ENCODE measurements around the gene TRAF3IP3.

GRCh38 chr1:209737118-209737505, 18.7 kb upstream of the TRAF3IP3 start:
- no peak for TF ChIP-seq RCOR2 (CRISPR knock-in tag; IDR thresholded peaks at IDR 0.05)
- TF ChIP-seq TCF12 (IDR thresholded peaks at IDR 0.05) = no peak
- no peak for TF ChIP-seq TCF12 (CRISPR knock-in tag; IDR thresholded peaks at IDR 0.05)
- TF ChIP-seq CTCF (CRISPR knock-in tag; IDR thresholded peaks at IDR 0.05) = no peak
- no peak for TF ChIP-seq ATAD3A (CRISPR knock-in tag; IDR thresholded peaks at IDR 0.05)
- TF ChIP-seq XBP1 (CRISPR knock-in tag; IDR thresholded peaks at IDR 0.05) = no peak
- no peak for TF ChIP-seq DMTF1 (CRISPR knock-in tag; IDR thresholded peaks at IDR 0.05)
- TF ChIP-seq, protein P1, sequence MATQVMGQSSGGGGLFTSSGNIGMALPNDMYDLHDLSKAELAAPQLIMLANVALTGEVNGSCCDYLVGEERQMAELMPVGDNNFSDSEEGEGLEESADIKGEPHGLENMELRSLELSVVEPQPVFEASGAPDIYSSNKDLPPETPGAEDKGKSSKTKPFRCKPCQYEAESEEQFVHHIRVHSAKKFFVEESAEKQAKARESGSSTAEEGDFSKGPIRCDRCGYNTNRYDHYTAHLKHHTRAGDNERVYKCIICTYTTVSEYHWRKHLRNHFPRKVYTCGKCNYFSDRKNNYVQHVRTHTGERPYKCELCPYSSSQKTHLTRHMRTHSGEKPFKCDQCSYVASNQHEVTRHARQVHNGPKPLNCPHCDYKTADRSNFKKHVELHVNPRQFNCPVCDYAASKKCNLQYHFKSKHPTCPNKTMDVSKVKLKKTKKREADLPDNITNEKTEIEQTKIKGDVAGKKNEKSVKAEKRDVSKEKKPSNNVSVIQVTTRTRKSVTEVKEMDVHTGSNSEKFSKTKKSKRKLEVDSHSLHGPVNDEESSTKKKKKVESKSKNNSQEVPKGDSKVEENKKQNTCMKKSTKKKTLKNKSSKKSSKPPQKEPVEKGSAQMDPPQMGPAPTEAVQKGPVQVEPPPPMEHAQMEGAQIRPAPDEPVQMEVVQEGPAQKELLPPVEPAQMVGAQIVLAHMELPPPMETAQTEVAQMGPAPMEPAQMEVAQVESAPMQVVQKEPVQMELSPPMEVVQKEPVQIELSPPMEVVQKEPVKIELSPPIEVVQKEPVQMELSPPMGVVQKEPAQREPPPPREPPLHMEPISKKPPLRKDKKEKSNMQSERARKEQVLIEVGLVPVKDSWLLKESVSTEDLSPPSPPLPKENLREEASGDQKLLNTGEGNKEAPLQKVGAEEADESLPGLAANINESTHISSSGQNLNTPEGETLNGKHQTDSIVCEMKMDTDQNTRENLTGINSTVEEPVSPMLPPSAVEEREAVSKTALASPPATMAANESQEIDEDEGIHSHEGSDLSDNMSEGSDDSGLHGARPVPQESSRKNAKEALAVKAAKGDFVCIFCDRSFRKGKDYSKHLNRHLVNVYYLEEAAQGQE (IDR thresholded peaks at IDR 0.05; ENCODE audit: borderline replicate concordance in 1 of 2, low read depth in 1 of 2, low read length in 2 of 2) = no peak
- no peak for TF ChIP-seq HDAC2 (CRISPR knock-in tag; IDR thresholded peaks at IDR 0.05)

Measured in HepG2 (cell line).